Ishikawa (cell line): Measurements from ENCODE around the gene APOL2.

ENCODE experiments used
- CREB1 ChIP-seq: IDR thresholded peaks from 2 replicates; pipeline ENCODE4 v1.6.1; 2012; ENCODE audit warnings: low read depth
- EP300 ChIP-seq: IDR thresholded peaks from 2 replicates; pipeline ENCODE4 v1.6.1; 2012; ENCODE audit warnings: borderline replicate concordance
- MAX ChIP-seq: IDR thresholded peaks from 2 replicates; pipeline ENCODE4 v1.6.1; 2012
- NFIC ChIP-seq: IDR thresholded peaks from 2 replicates; pipeline ENCODE4 v1.6.1; 2012
- RAD21 ChIP-seq: IDR thresholded peaks from 2 replicates; pipeline ENCODE4 v1.6.1; 2012; ENCODE audit warnings: low read depth
- TAF1 ChIP-seq: IDR thresholded peaks from 2 replicates; pipeline ENCODE4 v1.6.1; 2012; ENCODE audit warnings: low read depth, mild to moderate bottlenecking
- YY1 ChIP-seq: IDR thresholded peaks from 2 replicates; pipeline ENCODE4 v1.6.1; 2012; ENCODE audit warnings: low read depth
- ZBTB7A ChIP-seq: IDR thresholded peaks from 2 replicates; pipeline ENCODE4 v1.6.1; 2012; ENCODE audit warnings: low read depth

- TF ChIP-seq EP300 (no peak), YY1 (no peak), RAD21 (peak; percentile 9; the same call in 1 of the 2 replicates), NFIC (no peak), MAX (no peak), CREB1 (no peak), ZBTB7A (no peak), TAF1 (no peak)
Measured at GRCh38 chr22:36199001-36199551, 40.3 kb downstream of the APOL2 start.
